AG09319 (cell line): ENCODE measurements around the gene DCAF7.

Experiments
- DNase-seq: peaks from one replicate; pipeline ENCODE4 v3.0.0-alpha.2; 2010; ENCODE audit warnings: low read depth; ENCODE audit errors: extremely low read depth
- TF ChIP-seq, protein P1 (sequence below): IDR thresholded peaks from 2 replicates; pipeline ENCODE4 v1.5.1; 2011; ENCODE audit warnings: low read depth, mild to moderate bottlenecking, inconsistent platforms, low read length, moderate library complexity

Gene DCAF7

DNA sequence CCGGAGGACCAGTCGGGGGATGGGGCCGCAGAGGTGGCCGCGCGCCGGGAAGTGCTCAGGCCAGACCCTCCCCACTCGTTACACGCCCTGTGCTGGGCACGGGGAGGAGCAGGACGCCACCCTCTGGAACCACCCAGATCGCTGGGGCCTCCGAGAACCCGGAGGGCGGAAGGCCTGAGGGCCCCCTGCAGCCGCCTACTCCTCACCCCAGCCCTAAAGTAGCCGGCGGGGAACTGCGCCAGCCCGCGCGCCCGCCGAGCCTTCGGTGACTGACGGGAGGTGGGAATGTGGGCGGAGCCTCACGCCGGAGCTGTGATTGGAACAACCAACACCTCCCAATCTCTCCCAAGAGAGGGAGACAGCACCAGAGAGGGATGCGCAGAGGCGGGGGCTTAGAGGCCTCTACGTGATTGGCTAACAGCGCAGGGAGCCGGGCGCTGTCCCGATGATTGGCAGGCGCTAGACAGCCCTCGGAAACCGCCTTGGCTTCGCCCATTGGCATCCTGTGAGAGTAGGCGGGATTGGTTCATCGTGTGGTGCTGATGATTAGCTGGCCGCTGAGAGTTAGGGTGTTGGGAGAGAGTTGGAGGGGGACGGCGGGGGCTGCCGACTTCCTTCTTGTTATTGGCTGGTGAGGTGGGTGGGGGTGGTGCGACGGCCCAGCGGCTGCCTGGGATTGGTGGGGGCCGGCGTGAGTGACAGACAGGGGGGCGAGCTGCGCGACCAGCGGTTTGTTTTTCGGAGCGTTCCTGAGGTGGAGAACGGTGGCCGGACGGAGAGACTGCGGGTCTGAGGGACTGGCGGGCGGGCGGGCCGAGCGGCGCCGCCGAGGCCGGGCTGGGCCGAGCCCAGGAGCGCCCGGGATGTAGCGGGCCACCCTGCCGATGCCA lies 71.7 kb downstream of the DCAF7 start, which contains the start of gene MAP3K3:
Gene MAP3K3 (plus strand): TSS at position 734 of the 890 bp plus-strand sequence. CDS start 343 bp downstream, outside the sequence.
- TF ChIP-seq, protein P1, sequence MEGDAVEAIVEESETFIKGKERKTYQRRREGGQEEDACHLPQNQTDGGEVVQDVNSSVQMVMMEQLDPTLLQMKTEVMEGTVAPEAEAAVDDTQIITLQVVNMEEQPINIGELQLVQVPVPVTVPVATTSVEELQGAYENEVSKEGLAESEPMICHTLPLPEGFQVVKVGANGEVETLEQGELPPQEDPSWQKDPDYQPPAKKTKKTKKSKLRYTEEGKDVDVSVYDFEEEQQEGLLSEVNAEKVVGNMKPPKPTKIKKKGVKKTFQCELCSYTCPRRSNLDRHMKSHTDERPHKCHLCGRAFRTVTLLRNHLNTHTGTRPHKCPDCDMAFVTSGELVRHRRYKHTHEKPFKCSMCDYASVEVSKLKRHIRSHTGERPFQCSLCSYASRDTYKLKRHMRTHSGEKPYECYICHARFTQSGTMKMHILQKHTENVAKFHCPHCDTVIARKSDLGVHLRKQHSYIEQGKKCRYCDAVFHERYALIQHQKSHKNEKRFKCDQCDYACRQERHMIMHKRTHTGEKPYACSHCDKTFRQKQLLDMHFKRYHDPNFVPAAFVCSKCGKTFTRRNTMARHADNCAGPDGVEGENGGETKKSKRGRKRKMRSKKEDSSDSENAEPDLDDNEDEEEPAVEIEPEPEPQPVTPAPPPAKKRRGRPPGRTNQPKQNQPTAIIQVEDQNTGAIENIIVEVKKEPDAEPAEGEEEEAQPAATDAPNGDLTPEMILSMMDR = no peak; the same call in none of the 2 replicates
- DNase-seq = peak; percentile 99

DNA sequence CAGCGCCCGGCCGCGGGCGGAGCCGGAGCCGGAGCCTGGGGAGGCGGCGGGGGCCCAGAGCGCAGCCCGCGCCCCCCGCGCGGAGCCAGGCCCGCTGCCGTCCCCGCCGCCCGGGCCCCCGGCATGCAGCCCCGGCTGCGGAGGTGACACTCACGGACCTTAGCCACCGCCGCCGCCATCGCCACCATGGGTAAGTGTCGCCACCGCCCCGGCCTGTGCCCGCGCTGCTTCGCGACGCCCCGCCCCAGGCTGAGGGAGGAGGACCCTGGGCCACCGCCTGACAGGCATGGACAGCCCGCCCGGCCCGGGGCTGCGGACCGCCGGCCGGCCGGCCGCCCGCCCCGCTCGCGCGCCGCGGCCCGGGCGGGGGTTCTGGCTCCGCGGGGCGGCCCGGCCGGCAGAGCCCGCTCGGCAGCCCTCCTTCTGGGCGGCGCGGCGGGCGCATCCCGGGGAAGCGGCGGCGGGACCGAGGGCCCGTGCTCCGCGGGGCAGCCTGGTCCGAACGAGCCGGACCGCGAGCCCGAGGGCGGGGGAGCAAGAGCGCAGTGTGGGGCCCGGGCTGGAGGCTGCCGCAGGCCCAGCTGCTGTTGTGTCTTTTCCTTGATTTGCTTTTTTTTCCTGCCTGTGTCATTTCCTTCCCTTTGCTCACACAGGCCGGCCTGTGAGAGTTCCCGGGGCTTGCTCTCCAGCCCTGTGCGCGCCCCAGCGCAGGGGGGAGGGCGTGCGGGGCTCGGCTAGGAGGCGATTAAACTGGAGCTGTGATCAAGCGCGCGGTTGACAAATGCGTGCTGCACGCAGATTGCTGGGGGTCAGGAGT lies 72.5 kb downstream of the DCAF7 start:
- TF ChIP-seq, protein P1 = no peak
- DNase-seq = no peak

DNA sequence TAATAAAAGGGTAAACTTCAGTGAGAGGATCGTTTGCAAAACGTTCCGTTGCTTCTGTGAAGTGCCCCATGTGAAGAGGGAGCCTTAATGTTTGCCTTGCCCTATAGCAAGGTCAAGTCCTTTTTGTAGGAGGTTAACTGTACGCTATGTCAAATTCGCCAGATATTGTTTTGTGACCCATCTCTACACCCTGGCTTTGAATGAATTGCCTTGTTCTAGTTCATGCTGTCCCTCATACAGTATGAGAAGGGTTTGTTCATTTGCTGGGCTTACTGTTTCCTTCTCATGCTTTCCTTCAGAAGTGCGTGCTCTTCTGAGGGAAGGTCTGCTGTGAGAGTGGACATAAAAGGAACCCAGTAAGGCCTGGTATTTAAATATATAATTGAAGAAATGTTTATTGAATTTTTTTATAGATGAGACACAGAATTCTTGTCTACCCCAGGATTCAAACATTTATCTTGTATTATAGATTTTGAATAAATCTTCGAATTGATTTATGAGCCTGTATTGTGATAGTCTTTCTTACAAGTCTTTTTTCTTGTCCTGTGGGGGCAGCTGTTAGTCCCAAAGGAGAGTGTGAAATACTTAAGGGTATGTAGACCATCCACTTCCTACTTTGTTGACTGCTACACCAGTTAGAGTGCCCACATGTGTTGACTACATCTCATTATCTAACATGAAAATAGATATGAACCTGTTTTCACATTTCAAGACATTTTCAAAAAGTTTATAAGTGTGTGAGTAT lies 73.7 kb downstream of the DCAF7 start:
- DNase-seq = no peak
- TF ChIP-seq, protein P1 = no peak

DNA sequence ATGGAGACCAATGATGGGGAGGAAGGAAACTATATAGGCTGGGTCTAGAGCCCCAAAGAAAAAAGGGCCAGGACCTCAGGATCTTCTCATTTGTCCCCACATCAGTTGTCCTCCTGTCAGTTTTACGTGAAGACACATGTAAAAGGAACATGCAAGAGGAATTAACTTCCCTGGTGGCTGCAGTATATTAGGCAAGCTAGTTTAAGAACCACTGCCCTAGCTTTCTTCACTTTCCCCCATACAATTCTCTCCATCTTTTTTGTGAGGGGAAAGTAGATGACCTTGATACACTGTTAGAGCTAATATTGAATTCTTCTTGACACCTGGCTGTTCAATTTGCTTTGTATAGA lies 74.2 kb downstream of the DCAF7 start:
- TF ChIP-seq, protein P1 = no peak
- DNase-seq = no peak

DNA sequence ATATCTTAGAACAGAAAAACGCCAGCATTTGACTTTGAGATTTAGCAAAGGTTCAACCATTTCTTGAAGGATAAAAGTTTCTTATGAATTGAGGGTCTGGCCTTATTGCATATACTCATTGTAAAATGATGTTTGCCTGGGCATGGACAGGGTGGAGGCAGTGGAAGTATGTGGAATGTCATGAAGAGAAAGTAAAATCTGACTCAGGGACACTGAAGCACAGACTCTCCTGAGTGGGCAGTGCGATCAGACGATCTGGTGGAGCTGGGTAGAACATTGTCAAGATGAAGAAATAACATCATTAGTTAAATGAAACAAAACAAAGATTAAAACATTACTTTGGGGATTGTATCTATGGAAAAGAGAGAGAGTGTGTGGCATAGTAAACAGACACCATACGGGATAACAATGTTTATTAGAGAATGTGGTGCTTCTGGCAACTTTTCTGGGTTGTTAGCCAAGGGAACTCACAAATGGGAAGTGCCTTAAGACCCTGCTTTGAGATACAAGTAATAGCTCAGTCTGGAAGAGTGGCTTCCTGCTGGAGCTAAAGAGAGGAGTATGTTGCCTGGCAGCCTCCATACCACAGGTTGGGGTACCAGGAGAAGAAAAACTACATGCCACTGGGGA lies 76.4 kb downstream of the DCAF7 start:
- TF ChIP-seq, protein P1 = no peak
- no peak for DNase-seq

DNA sequence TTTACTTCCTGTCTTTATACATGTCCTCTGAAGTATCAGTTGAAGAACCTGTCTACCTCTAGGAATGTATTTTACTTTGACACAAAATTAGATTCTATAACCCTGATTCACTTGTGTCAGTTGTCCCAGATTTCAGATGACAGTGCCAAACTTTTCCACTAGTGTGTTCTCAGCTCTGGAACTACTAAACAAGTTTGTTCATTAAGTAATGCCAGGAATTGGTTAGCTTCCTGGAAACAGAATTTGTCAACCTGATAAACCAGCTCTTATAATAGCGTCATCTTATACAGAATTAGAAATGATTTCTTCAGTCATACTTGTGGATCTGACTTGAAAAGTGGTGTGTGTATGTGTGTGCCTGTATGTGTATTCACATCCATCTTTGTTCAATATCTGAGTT lies 79.3 kb downstream of the DCAF7 start:
- TF ChIP-seq, protein P1 = no peak
- DNase-seq = no peak
